Measurements from ENCODE around the gene BCDIN3D. TPM values are rescaled to one million over a fixed set of nuclear protein-coding genes. Genes with fewer than 3 reads are reported as not detected.
A peak's percentile ranks its signal among the peaks of the same experiment; 100 is the strongest.
"Not testable (repeated sequence)": the region's sequence is repeated elsewhere in the genome, so short reads cannot be mapped to it uniquely, and the experiment has no call there.

BCDIN3D gene
- total RNA-seq, 4 donors from 2014 or later, result 3.7 to 5.9 (median 4.5) TPM

GRCh38 chr12:49885118-49885517 lies 42.2 kb upstream of the BCDIN3D start:
- Histone ChIP-seq H3K4me3 (no peak overlapping the region), H3K9me3 (no peaks in the 10 kb centered on the region), H3K27me3 (no peaks in the 10 kb centered on the region), H3K36me3 (no peaks in the 10 kb centered on the region), H3K4me1 (no peaks in the 10 kb centered on the region), H3K27ac (no peak overlapping the region)
- 60% methylated on average over 6 of the region's 6 CpGs for WGBS
- no peak for DNase-seq (ENCODE audit: low spot score in 2 of 2)
- no peak for TF ChIP-seq POLR2A (IDR thresholded peaks at IDR 0.05)
- no peak for TF ChIP-seq EP300 (IDR thresholded peaks at IDR 0.05)
- no peak for TF ChIP-seq POLR2AphosphoS5 (IDR thresholded peaks at IDR 0.05)
- TF ChIP-seq CTCF (IDR thresholded peaks at IDR 0.05), result no peak

- Histone ChIP-seq H3K4me1 (no peaks in the 10 kb centered on the region), H3K4me3 (no peak overlapping the region), H3K36me3 (no peaks in the 10 kb centered on the region), H3K9me3 (no peaks in the 10 kb centered on the region), H3K27ac (no peak overlapping the region), H3K27me3 (no peaks in the 10 kb centered on the region)
- TF ChIP-seq CTCF (IDR thresholded peaks at IDR 0.05) (no peak), POLR2A (IDR thresholded peaks at IDR 0.05) (no peak), EP300 (IDR thresholded peaks at IDR 0.05) (no peak), POLR2AphosphoS5 (IDR thresholded peaks at IDR 0.05) (no peak)
- WGBS, result 85% methylated on average over 9 of the region's 9 CpGs
- no peak for DNase-seq (ENCODE audit: low spot score in 2 of 2)
Observed at GRCh38 chr12:49882851-49883464, 40.1 kb upstream of the BCDIN3D start.

GRCh38 chr12:49882248-49882850 lies 39.4 kb upstream of the BCDIN3D start:
- Histone ChIP-seq H3K4me3 (no peak overlapping the region), H3K27me3 (no peaks in the 10 kb centered on the region), H3K9me3 (no peaks in the 10 kb centered on the region), H3K36me3 (no peaks in the 10 kb centered on the region), H3K27ac (no peak overlapping the region), H3K4me1 (no peaks in the 10 kb centered on the region)
- 77% methylated on average over 7 of the region's 8 CpGs for whole genome bisulfite sequencing
- DNase-seq (ENCODE audit: low spot score in 2 of 2), result no peak
- TF ChIP-seq POLR2AphosphoS5 (IDR thresholded peaks at IDR 0.05) (no peak), POLR2A (IDR thresholded peaks at IDR 0.05) (no peak), EP300 (IDR thresholded peaks at IDR 0.05) (no peak)

- H3K27me3 ChIP-seq, result no peaks in the 10 kb centered on the region
- no peaks in the 10 kb centered on the region for H3K36me3 ChIP-seq
- DNase-seq (ENCODE audit: low spot score in 2 of 2), result peak; percentile 27 to 66
- WGBS, result 77% methylated on average over 16 of the region's 16 CpGs
- H3K27ac ChIP-seq, result no peak overlapping the region
- H3K4me3 ChIP-seq, result no peak overlapping the region
- H3K9me3 ChIP-seq, result no peaks in the 10 kb centered on the region
- H3K4me1 ChIP-seq, result no peaks in the 10 kb centered on the region
- TF ChIP-seq CTCF (IDR thresholded peaks at IDR 0.05), result no peak
- TF ChIP-seq POLR2A (IDR thresholded peaks at IDR 0.05), result no peak
- no peak for TF ChIP-seq EP300 (IDR thresholded peaks at IDR 0.05)
- TF ChIP-seq POLR2AphosphoS5 (IDR thresholded peaks at IDR 0.05), result no peak
Observed at GRCh38 chr12:49881415-49882247, 38.7 kb upstream of the BCDIN3D start.

GRCh38 chr12:49880756-49881414 lies 38.0 kb upstream of the BCDIN3D start:
- no peak overlapping the region for H3K27ac ChIP-seq
- no peaks in the 10 kb centered on the region for H3K36me3 ChIP-seq
- WGBS, result 82% methylated on average over 5 of the region's 5 CpGs

GRCh38 chr12:49879065-49879464 lies 36.2 kb upstream of the BCDIN3D start:
- H3K4me1 ChIP-seq; H3K27ac ChIP-seq; DNase-seq (ENCODE audit: low spot score in 2 of 2); H3K4me3 ChIP-seq; H3K36me3 ChIP-seq; H3K9me3 ChIP-seq; H3K27me3 ChIP-seq: not testable (repeated sequence)
- WGBS, result 93% methylated on average over 2 of the region's 2 CpGs

More at GRCh38 chr12:49880756-49881414, 38.0 kb upstream of the BCDIN3D start:
- TF ChIP-seq CTCF (IDR thresholded peaks at IDR 0.05) (no peak), EP300 (IDR thresholded peaks at IDR 0.05) (no peak), POLR2AphosphoS5 (IDR thresholded peaks at IDR 0.05) (no peak), POLR2A (IDR thresholded peaks at IDR 0.05) (no peak)
- Histone ChIP-seq H3K4me3 (no peak overlapping the region), H3K27me3 (no peaks in the 10 kb centered on the region), H3K9me3 (no peaks in the 10 kb centered on the region), H3K4me1 (no peaks in the 10 kb centered on the region)
- peak; percentile 39 to 52 for DNase-seq (ENCODE audit: low spot score in 2 of 2)

All from suprapubic skin (tissue), 4 donors.